ENCODE measurements around the gene PMEPA1.

The PMEPA1 gene

GRCh38 chr20:57723816-57724215, 14.0 kb upstream of the PMEPA1 start:
- no peak overlapping the region for H3K27ac Mint-ChIP-seq
- H3K27me3 Mint-ChIP-seq = peaks cover 22% of the 10 kb centered on the region
- no peaks in the 10 kb centered on the region for H3K36me3 Mint-ChIP-seq (ENCODE audit: low read depth)
- H3K4me1 Mint-ChIP-seq (ENCODE audit: low read depth) = peaks cover 4% of the 10 kb centered on the region
- no peak overlapping the region for H3K4me3 Mint-ChIP-seq
- H3K9me3 Mint-ChIP-seq = no peaks in the 10 kb centered on the region

GRCh38 chr20:57719951-57720350, 10.1 kb upstream of the PMEPA1 start:
- peaks cover 9% of the 10 kb centered on the region for H3K4me1 Mint-ChIP-seq (ENCODE audit: low read depth)
- H3K9me3 Mint-ChIP-seq = no peaks in the 10 kb centered on the region
- peaks cover 9% of the 10 kb centered on the region for H3K27me3 Mint-ChIP-seq
- H3K4me3 Mint-ChIP-seq = no peak overlapping the region
- no peak overlapping the region for H3K27ac Mint-ChIP-seq
- H3K36me3 Mint-ChIP-seq (ENCODE audit: low read depth) = no peaks in the 10 kb centered on the region

GRCh38 chr20:57718490-57719009, 8.7 kb upstream of the PMEPA1 start:
- no peaks in the 10 kb centered on the region for H3K36me3 Mint-ChIP-seq (ENCODE audit: low read depth)
- peaks cover 4% of the 10 kb centered on the region for H3K27me3 Mint-ChIP-seq
- no peak overlapping the region for H3K27ac Mint-ChIP-seq
- H3K9me3 Mint-ChIP-seq = no peaks in the 10 kb centered on the region
- peaks cover 9% of the 10 kb centered on the region for H3K4me1 Mint-ChIP-seq (ENCODE audit: low read depth)
- H3K4me3 Mint-ChIP-seq = peak overlapping the region; percentile 45

GRCh38 chr20:57717797-57718196, 8.0 kb upstream of the PMEPA1 start:
- no peaks in the 10 kb centered on the region for H3K27me3 Mint-ChIP-seq
- H3K36me3 Mint-ChIP-seq (ENCODE audit: low read depth) = no peaks in the 10 kb centered on the region
- H3K4me1 Mint-ChIP-seq (ENCODE audit: low read depth) = peaks cover 9% of the 10 kb centered on the region
- no peaks in the 10 kb centered on the region for H3K9me3 Mint-ChIP-seq
- no peak overlapping the region for H3K4me3 Mint-ChIP-seq
- H3K27ac Mint-ChIP-seq = no peak overlapping the region

- Mint-ChIP-seq H3K4me1 (ENCODE audit: low read depth) (peaks cover 9% of the 10 kb centered on the region), H3K9me3 (no peaks in the 10 kb centered on the region), H3K27me3 (no peaks in the 10 kb centered on the region), H3K36me3 (ENCODE audit: low read depth) (no peaks in the 10 kb centered on the region), H3K27ac (no peak overlapping the region), H3K4me3 (no peak overlapping the region)
These were observed 7.1 kb upstream of the PMEPA1 start for GRCh38 chr20:57716901-57717300.

- Mint-ChIP-seq H3K4me1 (ENCODE audit: low read depth) (peaks cover 11% of the 10 kb centered on the region), H3K36me3 (ENCODE audit: low read depth) (no peaks in the 10 kb centered on the region), H3K9me3 (no peaks in the 10 kb centered on the region), H3K4me3 (no peak overlapping the region), H3K27me3 (no peaks in the 10 kb centered on the region), H3K27ac (no peak overlapping the region)
These were observed 6.4 kb upstream of the PMEPA1 start for GRCh38 chr20:57716202-57716601.

GRCh38 chr20:57715268-57715904, 5.6 kb upstream of the PMEPA1 start:
- Mint-ChIP-seq H3K4me1 (ENCODE audit: low read depth) (peaks cover 17% of the 10 kb centered on the region), H3K27ac (no peak overlapping the region), H3K9me3 (no peaks in the 10 kb centered on the region), H3K27me3 (no peaks in the 10 kb centered on the region), H3K4me3 (no peak overlapping the region), H3K36me3 (ENCODE audit: low read depth) (no peaks in the 10 kb centered on the region)

- Mint-ChIP-seq H3K4me1 (ENCODE audit: low read depth) (peaks cover 17% of the 10 kb centered on the region), H3K36me3 (ENCODE audit: low read depth) (no peaks in the 10 kb centered on the region), H3K4me3 (no peak overlapping the region), H3K27ac (no peak overlapping the region), H3K27me3 (no peaks in the 10 kb centered on the region), H3K9me3 (no peaks in the 10 kb centered on the region)
These were observed 4.8 kb upstream of the PMEPA1 start for GRCh38 chr20:57714409-57715267.

- Mint-ChIP-seq H3K36me3 (ENCODE audit: low read depth) (no peaks in the 10 kb centered on the region), H3K9me3 (no peaks in the 10 kb centered on the region), H3K27ac (no peak overlapping the region), H3K4me3 (no peak overlapping the region), H3K27me3 (no peaks in the 10 kb centered on the region), H3K4me1 (ENCODE audit: low read depth) (peaks cover 14% of the 10 kb centered on the region)
These were observed 4.1 kb upstream of the PMEPA1 start for GRCh38 chr20:57713951-57714350.

GRCh38 chr20:57713505-57713903, 3.7 kb upstream of the PMEPA1 start:
- Mint-ChIP-seq H3K27ac (no peak overlapping the region), H3K27me3 (peaks cover 4% of the 10 kb centered on the region), H3K36me3 (ENCODE audit: low read depth) (no peaks in the 10 kb centered on the region), H3K4me1 (ENCODE audit: low read depth) (peaks cover 16% of the 10 kb centered on the region), H3K9me3 (no peaks in the 10 kb centered on the region), H3K4me3 (no peak overlapping the region)

- Mint-ChIP-seq H3K9me3 (no peaks in the 10 kb centered on the region), H3K36me3 (ENCODE audit: low read depth) (no peaks in the 10 kb centered on the region), H3K4me3 (no peak overlapping the region), H3K4me1 (ENCODE audit: low read depth) (peaks cover 18% of the 10 kb centered on the region), H3K27me3 (peaks cover 8% of the 10 kb centered on the region), H3K27ac (no peak overlapping the region)
These were observed 3.2 kb upstream of the PMEPA1 start for GRCh38 chr20:57712851-57713504.

- H3K27ac Mint-ChIP-seq = no peak overlapping the region
- peaks cover 8% of the 10 kb centered on the region for H3K27me3 Mint-ChIP-seq
- H3K9me3 Mint-ChIP-seq = no peaks in the 10 kb centered on the region
- H3K36me3 Mint-ChIP-seq (ENCODE audit: low read depth) = no peaks in the 10 kb centered on the region
- H3K4me3 Mint-ChIP-seq = no peak overlapping the region
- H3K4me1 Mint-ChIP-seq (ENCODE audit: low read depth) = peaks cover 22% of the 10 kb centered on the region
These were observed 2.5 kb upstream of the PMEPA1 start for GRCh38 chr20:57712341-57712740.

- Mint-ChIP-seq H3K9me3 (no peaks in the 10 kb centered on the region), H3K36me3 (ENCODE audit: low read depth) (no peaks in the 10 kb centered on the region), H3K27me3 (peaks cover 8% of the 10 kb centered on the region), H3K4me1 (ENCODE audit: low read depth) (peaks cover 27% of the 10 kb centered on the region), H3K27ac (no peak overlapping the region), H3K4me3 (no peak overlapping the region)
These were observed 2.0 kb upstream of the PMEPA1 start for GRCh38 chr20:57711826-57712225.

GRCh38 chr20:57711311-57711712, 1.5 kb upstream of the PMEPA1 start:
- H3K27ac Mint-ChIP-seq = no peak overlapping the region

GRCh38 chr20:57710841-57711240, 1.0 kb upstream of the PMEPA1 start:
- H3K27ac Mint-ChIP-seq = no peak overlapping the region

More at GRCh38 chr20:57711311-57711712, 1.5 kb upstream of the PMEPA1 start:
- no peaks in the 10 kb centered on the region for H3K36me3 Mint-ChIP-seq (ENCODE audit: low read depth)
- H3K27me3 Mint-ChIP-seq = peaks cover 8% of the 10 kb centered on the region
- H3K9me3 Mint-ChIP-seq = no peaks in the 10 kb centered on the region
- H3K4me1 Mint-ChIP-seq (ENCODE audit: low read depth) = peaks cover 28% of the 10 kb centered on the region
- peak overlapping the region; percentile 81 for H3K4me3 Mint-ChIP-seq

More at GRCh38 chr20:57710841-57711240, 1.0 kb upstream of the PMEPA1 start:
- H3K4me1 Mint-ChIP-seq (ENCODE audit: low read depth) = peaks cover 28% of the 10 kb centered on the region
- H3K27me3 Mint-ChIP-seq = peaks cover 8% of the 10 kb centered on the region
- no peaks in the 10 kb centered on the region for H3K36me3 Mint-ChIP-seq (ENCODE audit: low read depth)
- H3K9me3 Mint-ChIP-seq = no peaks in the 10 kb centered on the region
- H3K4me3 Mint-ChIP-seq = peak overlapping the region; percentile 81

All from stimulated activated naive CD8-positive, alpha-beta T cell treated with anti-CD3 and anti-CD28 coated beads, Interleukin-15, Interleukin-2, amounts not matched to agents 100 ng/mL and 50 ng/mL, for 24 hours (primary cell).